Smooth muscle cell (in vitro differentiated cells): ENCODE results near the gene HIVEP2. TPM values are rescaled to one million over a fixed set of nuclear protein-coding genes. Genes with fewer than 3 reads are reported as not detected.

ENCODE experiments used
- DNase-seq: peaks from one replicate; lab custom pipeline; 2025; ENCODE audit not compliant: unreplicated experiment; lab: John Stamatoyannopoulos, UW
- H2AFZ ChIP-seq: fragments of 200-600 bp; sonication (generic); 2 replicates; pipeline ENCODE4 v1.6.0; 2016; ENCODE audit warnings: antibody characterized with exemption, low read depth, mild to moderate bottlenecking
- H3F3A ChIP-seq: fragments of 200-600 bp; sonication (generic); 2 replicates; pipeline ENCODE4 v1.6.0; 2017; ENCODE audit warnings: antibody characterized with exemption, low read depth
- H3K27ac ChIP-seq: fragments of 200-600 bp; sonication (generic); 2 replicates; pipeline ENCODE4 v1.5.1; 2016; ENCODE audit warnings: low read depth, mild to moderate bottlenecking
- H3K27me3 ChIP-seq: fragments of 200-600 bp; sonication (generic); 2 replicates; pipeline ENCODE4 v1.6.1; 2016; ENCODE audit warnings: low read depth, mild to moderate bottlenecking
- H3K36me3 ChIP-seq: fragments of 200-600 bp; sonication (generic); 2 replicates; pipeline ENCODE4 v1.5.1; 2016; ENCODE audit warnings: low read depth
- H3K4me1 ChIP-seq: fragments of 200-600 bp; sonication (generic); 2 replicates; pipeline ENCODE4 v1.5.1; 2016; ENCODE audit warnings: low read depth
- H3K4me2 ChIP-seq: fragments of 200-600 bp; sonication (generic); 2 replicates; pipeline ENCODE4 v1.6.0; 2016; ENCODE audit warnings: mild to moderate bottlenecking
- H3K4me3 ChIP-seq: fragments of 200-600 bp; sonication (generic); 2 replicates; pipeline ENCODE4 v1.5.1; 2016; ENCODE audit warnings: mild to moderate bottlenecking
- H3K79me2 ChIP-seq: fragments of 200-600 bp; sonication (generic); 2 replicates; pipeline ENCODE4 v1.6.0; 2016; ENCODE audit warnings: low read depth, mild to moderate bottlenecking
- H3K9ac ChIP-seq: fragments of 200-600 bp; sonication (generic); 2 replicates; pipeline ENCODE4 v1.6.0; 2016; ENCODE audit warnings: low read depth
- H3K9me3 ChIP-seq: fragments of 200-600 bp; sonication (generic); replicated peaks from 2 replicates; pipeline ENCODE4 v1.5.1; 2016; ENCODE audit warnings: low read depth
- H4K20me1 ChIP-seq: fragments of 200-600 bp; sonication (generic); 2 replicates; pipeline ENCODE4 v1.6.0; 2016; ENCODE audit warnings: low read depth
- WGBS: methylation state at CpG from one replicate; pipeline ENCODE4 v1.1.7; 2016; ENCODE audit warnings: low lambda C conversion rate; 5-methylcytosine and 5-hydroxymethylcytosine counted together
- polyA plus RNA-seq: library from polyadenylated mRNA; unstranded; fragments of >200 nt; fragmentation: Nextera tagmentation; extraction: Ambion mirVana; gene quantifications from 2 replicates; pipeline ENCODE4 v1.2.1, GENCODE V29; 2016
- total RNA-seq: library from RNA; depleted of rRNA; stranded (reverse); fragments of >200 nt; gene quantifications from 2 replicates; pipeline ENCODE4 v1.2.3, GENCODE V29; 2014
- TF ChIP-seq, protein P1 (sequence below): fragments of 200-600 bp; sonication (generic); IDR thresholded peaks from 2 replicates; pipeline ENCODE4 v1.5.1; 2017; ENCODE audit warnings: borderline replicate concordance, mild to moderate bottlenecking, antibody characterized with exemption; ENCODE audit not compliant: insufficient read depth, poor library complexity, severe bottlenecking

Gene HIVEP2
- total and polyA plus RNA-seq, 2 experiments from 2014 or later, result 3.2 to 12.5 TPM

DNA sequence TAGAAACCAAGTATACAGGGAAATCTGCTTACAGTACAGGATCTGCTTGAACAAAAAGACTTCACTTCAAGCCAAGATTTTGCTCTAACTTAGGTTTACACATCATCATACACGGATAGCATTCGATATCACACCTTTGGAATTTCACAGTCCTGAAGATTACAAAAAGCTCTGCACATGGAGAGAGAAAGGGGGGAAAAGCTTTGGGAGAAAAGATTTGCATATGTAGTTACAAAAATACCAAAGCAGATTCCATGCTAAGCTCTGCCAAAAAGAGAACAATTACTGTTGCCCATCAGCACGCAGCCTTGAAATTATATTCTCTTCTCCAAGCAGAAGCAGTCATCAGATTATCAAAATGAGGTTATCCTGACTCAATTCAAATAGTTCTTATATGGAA lies 62.0 kb downstream of the HIVEP2 start:
- no peak overlapping the region for H3K9ac ChIP-seq
- H3K27ac ChIP-seq, result peak overlapping the region; percentile 91
- peaks cover 32% of the 10 kb centered on the region for H3K4me1 ChIP-seq
- TF ChIP-seq, protein P1, sequence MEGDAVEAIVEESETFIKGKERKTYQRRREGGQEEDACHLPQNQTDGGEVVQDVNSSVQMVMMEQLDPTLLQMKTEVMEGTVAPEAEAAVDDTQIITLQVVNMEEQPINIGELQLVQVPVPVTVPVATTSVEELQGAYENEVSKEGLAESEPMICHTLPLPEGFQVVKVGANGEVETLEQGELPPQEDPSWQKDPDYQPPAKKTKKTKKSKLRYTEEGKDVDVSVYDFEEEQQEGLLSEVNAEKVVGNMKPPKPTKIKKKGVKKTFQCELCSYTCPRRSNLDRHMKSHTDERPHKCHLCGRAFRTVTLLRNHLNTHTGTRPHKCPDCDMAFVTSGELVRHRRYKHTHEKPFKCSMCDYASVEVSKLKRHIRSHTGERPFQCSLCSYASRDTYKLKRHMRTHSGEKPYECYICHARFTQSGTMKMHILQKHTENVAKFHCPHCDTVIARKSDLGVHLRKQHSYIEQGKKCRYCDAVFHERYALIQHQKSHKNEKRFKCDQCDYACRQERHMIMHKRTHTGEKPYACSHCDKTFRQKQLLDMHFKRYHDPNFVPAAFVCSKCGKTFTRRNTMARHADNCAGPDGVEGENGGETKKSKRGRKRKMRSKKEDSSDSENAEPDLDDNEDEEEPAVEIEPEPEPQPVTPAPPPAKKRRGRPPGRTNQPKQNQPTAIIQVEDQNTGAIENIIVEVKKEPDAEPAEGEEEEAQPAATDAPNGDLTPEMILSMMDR, result no peak
- no peaks in the 10 kb centered on the region for H3K27me3 ChIP-seq
- H2AFZ ChIP-seq, result no peak overlapping the region
- H3K4me3 ChIP-seq, result no peak overlapping the region
- no peaks in the 10 kb centered on the region for H3K36me3 ChIP-seq
- H3K4me2 ChIP-seq, result peak overlapping the region; percentile 82
- no peaks in the 10 kb centered on the region for H3K9me3 ChIP-seq
- no peaks in the 10 kb centered on the region for H4K20me1 ChIP-seq
- H3F3A ChIP-seq, result peaks cover 12% of the 10 kb centered on the region
- WGBS, result 67% methylated on average over 3 of the region's 3 CpGs
- peaks cover 22% of the 10 kb centered on the region for H3K79me2 ChIP-seq
- DNase-seq, result no peak

DNA sequence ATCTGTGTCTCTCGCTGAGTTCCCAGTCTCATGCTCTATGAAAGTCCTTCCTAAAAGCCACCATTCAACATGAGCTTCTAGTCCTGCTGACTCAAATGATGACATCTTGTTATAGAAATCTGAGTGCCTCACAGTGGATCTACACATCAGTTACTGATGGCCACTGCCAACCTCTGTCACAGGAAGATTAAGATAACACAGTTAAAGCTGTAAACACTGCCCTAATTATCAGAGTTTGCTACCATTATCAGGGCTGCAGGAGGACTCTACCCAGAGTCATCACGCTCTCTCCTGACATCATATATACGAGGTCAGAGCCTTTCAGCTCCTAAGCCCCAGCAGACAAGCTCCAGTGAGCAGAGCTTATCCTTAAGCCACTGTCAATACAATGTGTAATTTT lies 63.2 kb downstream of the HIVEP2 start:
- DNase-seq, result no peak
- Histone ChIP-seq H3K4me3 (no peak overlapping the region), H3F3A (peaks cover 12% of the 10 kb centered on the region), H3K79me2 (peaks cover 20% of the 10 kb centered on the region), H3K27ac (peak overlapping the region; percentile 82), H3K27me3 (no peaks in the 10 kb centered on the region), H3K36me3 (no peaks in the 10 kb centered on the region), H2AFZ (no peak overlapping the region), H3K4me1 (peaks cover 32% of the 10 kb centered on the region), H3K4me2 (peak overlapping the region; percentile 71), H3K9ac (no peak overlapping the region), H4K20me1 (no peaks in the 10 kb centered on the region), H3K9me3 (no peaks in the 10 kb centered on the region)
- WGBS, result 14% methylated on average over 3 of the region's 3 CpGs
- TF ChIP-seq, protein P1, result no peak

DNA sequence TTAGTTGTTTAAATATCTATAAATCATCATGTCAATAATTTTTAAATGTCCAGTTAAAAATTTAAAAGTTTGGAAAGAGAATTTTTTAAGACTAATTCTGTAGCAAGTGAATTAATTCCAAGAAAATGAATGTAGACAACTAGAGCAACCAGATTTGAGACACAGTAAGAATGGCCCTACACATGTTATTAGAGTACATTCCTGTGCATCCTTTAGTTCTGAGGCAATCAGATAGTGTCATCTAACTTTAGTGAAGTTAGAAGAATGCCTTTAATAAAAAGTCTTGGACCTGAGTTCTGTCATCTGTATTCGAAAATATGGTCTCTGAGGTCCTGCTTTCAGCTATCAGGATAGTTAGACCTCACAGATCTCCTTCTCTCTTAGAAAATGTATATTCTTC lies 63.7 kb downstream of the HIVEP2 start:
- TF ChIP-seq, protein P1, result no peak
- Histone ChIP-seq H3K36me3 (no peaks in the 10 kb centered on the region), H3F3A (peaks cover 12% of the 10 kb centered on the region), H3K9ac (no peak overlapping the region), H3K4me2 (peak overlapping the region; percentile 71), H3K27ac (peak overlapping the region; percentile 82), H3K79me2 (peaks cover 20% of the 10 kb centered on the region), H3K4me3 (no peak overlapping the region), H4K20me1 (no peaks in the 10 kb centered on the region), H3K9me3 (no peaks in the 10 kb centered on the region), H3K27me3 (no peaks in the 10 kb centered on the region), H3K4me1 (peaks cover 32% of the 10 kb centered on the region), H2AFZ (no peak overlapping the region)
- 89% methylated on average over 1 of the region's 1 CpG for WGBS
- no peak for DNase-seq

DNA sequence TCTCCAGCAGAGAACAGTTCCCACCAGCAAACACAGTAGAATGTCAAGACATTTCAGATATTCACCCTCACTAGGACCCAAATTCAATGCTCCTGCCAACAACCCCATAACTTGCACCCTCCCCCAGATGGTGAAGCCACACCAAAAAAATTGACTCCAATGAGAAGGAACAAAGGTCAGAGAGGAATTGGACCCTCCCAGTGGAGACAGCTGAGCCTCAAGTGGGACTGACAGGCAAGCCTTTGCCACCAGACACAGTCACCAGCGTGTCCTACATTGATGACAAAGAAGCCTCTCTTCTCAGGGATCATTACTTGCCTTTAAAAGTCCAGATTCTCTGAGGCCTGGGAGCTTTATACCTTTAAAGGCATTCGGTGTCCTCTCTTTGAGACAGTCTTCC lies 64.8 kb downstream of the HIVEP2 start:
- no peaks in the 10 kb centered on the region for H3K27me3 ChIP-seq
- peaks cover 32% of the 10 kb centered on the region for H3K4me1 ChIP-seq
- peaks cover 20% of the 10 kb centered on the region for H3K79me2 ChIP-seq
- no peaks in the 10 kb centered on the region for H3K36me3 ChIP-seq
- H3K9ac ChIP-seq, result no peak overlapping the region
- H4K20me1 ChIP-seq, result no peaks in the 10 kb centered on the region
- no peak overlapping the region for H3K27ac ChIP-seq
- DNase-seq, result no peak
- no peak overlapping the region for H2AFZ ChIP-seq
- H3K4me3 ChIP-seq, result no peak overlapping the region
- peaks cover 12% of the 10 kb centered on the region for H3F3A ChIP-seq
- H3K4me2 ChIP-seq, result no peak overlapping the region
- no peaks in the 10 kb centered on the region for H3K9me3 ChIP-seq
- TF ChIP-seq, protein P1, result no peak
- 91% methylated on average over 2 of the region's 2 CpGs for WGBS
